Transverse colon (tissue), 4 donors: Measurements from ENCODE around the gene MYRIP. TPM values are rescaled to one million over a fixed set of nuclear protein-coding genes. Genes with fewer than 3 reads are reported as not detected.
"Not testable (repeated sequence)": the region's sequence is repeated elsewhere in the genome, so short reads cannot be mapped to it uniquely, and the experiment has no call there.

ENCODE experiments used
- DNase-seq: peaks from one replicate; pipeline ENCODE4 v3.0.0-alpha.2; 2019
- H3K27ac ChIP-seq, 4 donors: fragments of 200-600 bp; sonication (generic); 2 replicates each; pipeline ENCODE4 v1.5.1; 2016 to 2018; ENCODE audit warnings: inconsistent platforms in 4 of 4
- H3K27me3 ChIP-seq: fragments of 200-600 bp; sonication (generic); 2 replicates; pipeline ENCODE4 v1.5.1; 2017; ENCODE audit warnings: inconsistent platforms
- H3K36me3 ChIP-seq, 4 donors: fragments of 200-600 bp; sonication (generic); 2 replicates each; pipeline ENCODE4 v1.5.1; 2017 to 2019; ENCODE audit warnings: inconsistent platforms in 4 of 4
- H3K4me1 ChIP-seq, 4 donors: fragments of 200-600 bp; sonication (generic); 2 replicates each; pipeline ENCODE4 v1.5.1; 2017 to 2020; ENCODE audit warnings: inconsistent platforms in 4 of 4
- H3K4me3 ChIP-seq, 4 donors: fragments of 200-600 bp; sonication (generic); 1 replicate in 1 of 4; 2 replicates in 3 of 4; pipeline versions ENCODE4 v1.5.1 to v1.6.1; 2017 to 2019; ENCODE audit warnings: inconsistent platforms in 4 of 4
- H3K9me3 ChIP-seq, 2 donors: fragments of 200-600 bp; sonication (generic); 2 replicates each; pipeline ENCODE4 v1.5.1; 2017 to 2019; ENCODE audit warnings: inconsistent platforms in 2 of 2
- CTCF ChIP-seq, 5 experiments: fragments of 200-600 bp in 3 of 5; fragments of 450-650 bp in 2 of 5; sonication (generic) in 3 of 5; IDR thresholded peaks; 1 replicate in 2 of 5; 2 replicates in 3 of 5; pipeline ENCODE4 v1.5.1; 2016 to 2017; ENCODE audit warnings: antibody characterized with exemption in 5 of 5, inconsistent platforms in 3 of 5, mild to moderate bottlenecking in 2 of 5, moderate library complexity in 1 of 5
- EP300 ChIP-seq: sonication (generic); formaldehyde crosslinking; IDR thresholded peaks from one replicate; pipeline ENCODE4 v1.6.1; 2017; ENCODE audit warnings: antibody characterized with exemption, low read depth
- POLR2A ChIP-seq: fragments of 450-650 bp; IDR thresholded peaks from one replicate; pipeline ENCODE4 v1.6.1; 2016; ENCODE audit warnings: antibody characterized with exemption, mild to moderate bottlenecking, moderate library complexity
- POLR2AphosphoS5 ChIP-seq, 3 donors: sonication (generic); formaldehyde crosslinking; IDR thresholded peaks; one replicate each; pipeline ENCODE4 v1.6.1; 2016; ENCODE audit warnings: antibody characterized with exemption in 3 of 3
- WGBS, 2 donors: methylation state at CpG; one replicate each; pipeline ENCODE4 v1.1.5; 2018; ENCODE audit warnings: low coverage in 1 of 2; 5-methylcytosine and 5-hydroxymethylcytosine counted together
- in situ Hi-C, 4 donors: fragments of 200-750 bp; cut with MboI; loops; one replicate each; pipeline versions ENCODE4 v1.15.0 to v1.15.1; 2017; ENCODE audit warnings: low sequenced_read_pairs in 3 of 4, low pct_ligation_motif_present in 1 of 4, low pct_unique_long_range_greater_than_20kb in 1 of 4
- intact Hi-C: fragments of 100-400 bp; cut with DNase I; formaldehyde crosslinking; loops from one replicate; pipeline ENCODE4 v1.15.1; 2023; ENCODE audit warnings: low total_unique reads
- total RNA-seq, 4 donors: library from RNA; depleted of rRNA; stranded (reverse); fragments of >200 nt; gene quantifications; one replicate each; pipeline ENCODE4 v1.1.0, GENCODE V29; 2016

MYRIP gene
- total RNA-seq, 4 donors from 2014 or later, result 2.6 to 19.7 (median 5.4) TPM

- intact Hi-C loops, result no loop called here
- H3K27ac ChIP-seq, result no peak overlapping the region
- H3K4me1 ChIP-seq, result no peaks in the 10 kb centered on the region
- no peak overlapping the region for H3K4me3 ChIP-seq
- H3K27me3 ChIP-seq, result no peaks in the 10 kb centered on the region
- no peak for DNase-seq
- no peaks in the 10 kb centered on the region for H3K36me3 ChIP-seq
- TF ChIP-seq POLR2AphosphoS5 (IDR thresholded peaks at IDR 0.05) (no peak), EP300 (no peak), CTCF (IDR thresholded peaks at IDR 0.05) (no peak), POLR2A (no peak)
- in situ Hi-C loops, result no loop called here
- H3K9me3 ChIP-seq, result no peaks in the 10 kb centered on the region
Observed at GRCh38 chr3:39765575-39765974, 43.8 kb upstream of the MYRIP start.

GRCh38 chr3:39766433-39766832 lies 43.0 kb upstream of the MYRIP start:
- H3K36me3 ChIP-seq, result no peaks in the 10 kb centered on the region
- no peak overlapping the region for H3K27ac ChIP-seq
- DNase-seq, result no peak
- no peak for TF ChIP-seq POLR2A
- no peak for TF ChIP-seq EP300
- no peak overlapping the region for H3K4me3 ChIP-seq
- no peaks in the 10 kb centered on the region for H3K27me3 ChIP-seq
- WGBS, 2 donors, result 75% methylated on average over 1 of the region's 1 CpG; no CpG with 5 or more reads in 1 of the 2 donors
- H3K9me3 ChIP-seq, result no peaks in the 10 kb centered on the region
- in situ Hi-C loops, result no loop called here
- intact Hi-C loops, result no loop called here
- H3K4me1 ChIP-seq, result no peaks in the 10 kb centered on the region

GRCh38 chr3:39766909-39767308 lies 42.5 kb upstream of the MYRIP start:
- H3K4me3 ChIP-seq, H3K9me3 ChIP-seq, H3K27ac ChIP-seq, in situ Hi-C loops, intact Hi-C loops, DNase-seq, H3K27me3 ChIP-seq, H3K4me1 ChIP-seq, H3K36me3 ChIP-seq: not testable (repeated sequence)

DNA sequence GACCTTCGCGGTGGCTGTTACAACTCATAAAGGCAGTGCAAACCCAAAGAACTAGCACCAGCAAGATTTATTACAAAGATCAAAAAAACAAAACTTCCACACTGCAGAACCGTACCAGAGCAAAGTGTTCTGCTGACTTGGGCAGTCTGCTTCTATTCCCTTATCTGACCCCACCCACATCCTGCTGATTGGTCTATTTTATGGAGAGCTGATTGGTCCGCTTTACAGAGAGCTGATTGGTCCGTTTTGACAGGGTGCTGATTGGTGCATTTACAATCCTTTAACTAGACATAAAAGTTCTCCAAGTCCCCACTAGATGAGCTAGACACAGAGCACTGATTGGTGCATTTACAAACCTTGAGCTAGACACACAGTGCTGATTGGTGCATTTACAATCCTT lies 31.2 kb upstream of the MYRIP start:
- DNase-seq, H3K9me3 ChIP-seq, H3K4me1 ChIP-seq, H3K36me3 ChIP-seq, intact Hi-C loops, H3K27ac ChIP-seq, in situ Hi-C loops, H3K27me3 ChIP-seq, H3K4me3 ChIP-seq: not testable (repeated sequence)
- WGBS, 2 donors, result 80 to 87% methylated on average over 1 to 5 of the region's 5 CpGs

- Histone ChIP-seq H3K36me3 (no peaks in the 10 kb centered on the region), H3K4me3 (no peak overlapping the region), H3K27me3 (no peaks in the 10 kb centered on the region), H3K9me3 (no peaks in the 10 kb centered on the region), H3K4me1 (peaks cover 0 to 6% (median 2%) of the 10 kb centered on the region in 4 donors), H3K27ac (no peak overlapping the region)
- intact Hi-C loops (no loop called here), in situ Hi-C loops (no loop called here)
- no peak for DNase-seq
- TF ChIP-seq POLR2AphosphoS5 (IDR thresholded peaks at IDR 0.05) (no peak), EP300 (no peak), CTCF (IDR thresholded peaks at IDR 0.05) (no peak), POLR2A (no peak)
- 72 to 94% methylated on average over 5 to 37 of the region's 40 CpGs for WGBS, 2 donors
Observed at GRCh38 chr3:39779511-39780230, 29.7 kb upstream of the MYRIP start.

GRCh38 chr3:39780352-39780751 lies 29.1 kb upstream of the MYRIP start:
- no peaks in the 10 kb centered on the region for H3K9me3 ChIP-seq
- no peak overlapping the region for H3K4me3 ChIP-seq
- H3K27ac ChIP-seq, result no peak overlapping the region
- H3K27me3 ChIP-seq, result no peaks in the 10 kb centered on the region
- TF ChIP-seq CTCF (IDR thresholded peaks at IDR 0.05), result no peak
- no peak for TF ChIP-seq EP300
- TF ChIP-seq POLR2AphosphoS5 (IDR thresholded peaks at IDR 0.05), result no peak
- no peak for TF ChIP-seq POLR2A
- H3K36me3 ChIP-seq, result no peaks in the 10 kb centered on the region
- 47 to 51% methylated on average over 2 to 4 of the region's 4 CpGs for WGBS, 2 donors
- intact Hi-C loops, result no loop called here
- in situ Hi-C loops, result no loop called here
- H3K4me1 ChIP-seq, result peaks cover 0 to 6% (median 2%) of the 10 kb centered on the region in 4 donors
- no peak for DNase-seq
